CD4-positive, alpha-beta T cell treated with Interleukin-4 for 1 hour (primary cell): Measurements from ENCODE around the gene PLCL1.

Source experiments
- DNase-seq, 2 donors: peaks; one replicate each; pipeline ENCODE4 v3.0.0-alpha.2; 2020 to 2022

Gene PLCL1

DNA sequence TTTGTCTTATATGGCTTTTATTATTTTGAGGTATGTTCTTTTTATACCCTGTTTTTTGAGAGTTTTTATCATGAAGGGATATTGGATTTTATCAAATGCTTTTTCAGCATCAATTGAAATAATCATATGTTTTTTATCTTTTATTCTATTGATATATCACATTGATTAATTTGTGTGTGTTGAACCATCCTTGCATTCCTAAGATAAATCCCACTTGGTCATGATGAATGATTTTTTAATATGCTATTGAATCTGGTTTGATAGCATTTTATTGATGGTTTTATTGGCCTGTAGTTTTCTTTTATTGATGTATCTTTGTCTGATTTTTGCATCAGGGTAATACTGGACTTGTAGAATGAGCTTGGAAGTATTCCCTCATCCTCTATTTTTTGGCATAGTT, 160.3 kb downstream of the PLCL1 start:
- DNase-seq, result no peak

GRCh38 chr2:197965756-197966155, 161.4 kb downstream of the PLCL1 start:
- DNase-seq, result no peak

- DNase-seq, result no peak
These were observed 165.0 kb downstream of the PLCL1 start for GRCh38 chr2:197969391-197969893.

DNA sequence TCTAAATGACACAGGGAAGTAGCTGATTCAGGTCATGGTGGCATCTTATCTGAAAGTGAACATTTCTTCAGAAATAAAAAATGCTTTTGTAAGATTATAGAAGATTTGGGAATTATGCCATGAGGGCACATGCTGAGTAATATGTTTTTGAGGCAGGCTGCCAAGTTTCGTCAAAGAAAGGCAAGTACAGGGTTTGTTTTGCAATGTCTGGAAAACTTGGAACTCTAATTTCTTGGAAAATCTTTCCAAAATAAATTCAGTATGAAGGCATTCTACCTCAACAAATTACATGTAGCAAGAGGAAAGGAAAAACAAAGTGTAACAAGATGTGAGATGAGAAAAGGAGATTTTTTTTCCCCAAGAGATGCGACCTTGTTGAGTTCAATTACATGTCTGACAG, 167.7 kb downstream of the PLCL1 start:
- no peak for DNase-seq

DNA sequence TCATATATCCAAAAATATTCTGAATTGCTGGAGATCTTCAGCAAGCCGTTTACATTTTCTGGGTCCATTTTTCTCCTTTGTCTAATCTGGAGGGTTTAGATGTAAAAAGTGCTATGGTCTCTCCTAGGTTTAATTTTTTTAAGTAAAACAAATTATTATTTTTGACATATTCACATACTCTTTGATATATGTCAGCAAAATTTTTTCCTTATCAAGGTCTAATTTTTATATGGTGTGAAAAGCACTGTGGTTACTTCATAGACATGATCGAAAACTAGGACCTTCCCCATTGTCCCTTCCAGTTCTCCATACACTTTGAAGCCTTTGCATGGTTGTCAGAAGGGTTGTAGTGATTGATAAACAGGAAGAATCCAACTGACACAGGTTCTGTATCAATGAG, 168.2 kb downstream of the PLCL1 start:
- DNase-seq, result no peak

DNA sequence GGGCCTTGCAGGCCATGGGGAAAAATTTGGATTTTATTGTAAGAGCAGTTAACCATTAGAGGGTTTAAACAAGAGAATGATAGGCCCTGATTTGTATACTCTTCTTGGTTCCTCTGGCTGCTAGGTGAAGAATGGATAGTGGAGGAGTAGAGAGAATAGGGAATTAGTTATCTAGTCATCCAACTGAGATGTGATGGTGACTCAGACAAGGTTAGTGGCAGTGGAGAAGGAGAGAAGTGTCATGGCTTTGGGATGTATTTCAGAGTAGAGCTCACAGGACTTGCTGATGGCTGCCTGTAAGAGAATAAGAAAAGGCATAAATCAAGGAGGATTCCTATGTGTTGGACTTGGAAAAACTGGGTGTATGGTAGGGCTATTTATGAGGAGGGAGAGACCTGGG, 169.4 kb downstream of the PLCL1 start:
- DNase-seq, result no peak

GRCh38 chr2:197975931-197976519, 171.6 kb downstream of the PLCL1 start:
- no peak for DNase-seq

- no peak for DNase-seq
These were observed 174.6 kb downstream of the PLCL1 start for GRCh38 chr2:197978971-197979370.

DNA sequence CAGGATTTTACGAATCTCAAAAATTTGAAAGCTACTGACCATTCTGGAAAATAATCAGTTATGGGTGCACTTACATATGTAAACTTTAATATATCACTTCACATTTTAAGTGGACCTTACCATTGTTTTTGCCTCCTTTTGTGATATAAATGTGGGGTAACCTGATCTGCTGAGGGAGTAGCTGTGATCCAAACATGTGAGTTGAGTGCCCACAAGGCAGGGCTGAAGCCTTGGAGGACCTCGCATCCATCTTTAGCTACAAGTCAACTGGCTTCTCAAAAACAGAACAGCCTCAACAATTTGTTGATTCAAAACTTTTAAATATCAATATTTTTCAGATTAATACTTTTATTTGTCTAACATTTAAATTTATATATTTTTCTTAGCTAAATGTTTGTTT, 178.2 kb downstream of the PLCL1 start:
- no peak for DNase-seq

GRCh38 chr2:197985029-197985638, 180.7 kb downstream of the PLCL1 start:
- no peak for DNase-seq

DNA sequence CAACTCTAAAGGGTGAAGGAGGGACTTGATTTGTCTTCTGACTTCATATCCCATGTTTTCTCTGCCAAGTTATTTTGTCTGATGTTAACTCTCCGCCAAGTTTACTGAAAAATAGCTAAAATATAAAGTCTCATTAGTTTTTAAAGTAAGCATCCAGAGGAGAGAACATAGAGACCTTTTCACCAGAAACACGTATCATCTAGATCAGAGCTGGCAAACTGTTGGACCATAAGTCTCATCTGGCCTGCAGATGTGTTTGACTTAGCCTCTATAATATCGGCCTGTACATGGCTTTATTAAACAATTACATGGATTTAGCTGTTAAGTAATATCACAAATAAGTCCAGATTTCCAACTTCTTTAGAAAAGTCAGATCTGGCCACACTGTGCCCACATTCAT, 182.6 kb downstream of the PLCL1 start:
- DNase-seq, result no peak

GRCh38 chr2:197990356-197990755, 186.0 kb downstream of the PLCL1 start:
- no peak for DNase-seq

DNA sequence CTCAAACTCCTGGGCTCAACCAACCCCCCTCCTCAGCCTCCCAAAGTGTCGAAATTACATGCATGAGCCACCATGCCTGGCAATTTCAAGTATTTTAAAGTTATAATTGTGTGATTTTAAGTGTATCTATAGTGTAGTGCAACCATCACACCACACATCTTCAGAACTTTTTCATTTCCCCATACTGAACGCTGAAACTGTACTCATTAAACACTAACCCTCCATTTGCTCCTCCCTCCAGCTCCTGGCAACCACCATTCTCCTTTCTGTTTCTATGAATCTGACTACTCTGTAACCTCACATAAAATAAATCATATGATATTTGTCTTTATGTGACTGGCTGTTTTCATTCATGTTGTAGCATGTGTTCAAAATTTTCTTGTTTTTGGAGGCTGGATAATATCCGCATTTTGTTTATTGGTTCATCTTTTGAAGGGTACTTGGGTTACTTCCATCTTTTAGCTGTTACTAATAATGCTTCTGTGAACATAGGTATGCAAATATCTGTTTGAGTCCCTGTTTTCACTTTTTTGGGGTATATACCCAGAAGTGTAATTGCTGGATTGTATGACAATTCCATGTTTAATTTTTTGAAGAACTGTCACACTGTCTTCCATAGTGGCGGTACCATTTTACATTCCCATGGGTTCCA, 188.2 kb downstream of the PLCL1 start:
- DNase-seq, result no peak

DNA sequence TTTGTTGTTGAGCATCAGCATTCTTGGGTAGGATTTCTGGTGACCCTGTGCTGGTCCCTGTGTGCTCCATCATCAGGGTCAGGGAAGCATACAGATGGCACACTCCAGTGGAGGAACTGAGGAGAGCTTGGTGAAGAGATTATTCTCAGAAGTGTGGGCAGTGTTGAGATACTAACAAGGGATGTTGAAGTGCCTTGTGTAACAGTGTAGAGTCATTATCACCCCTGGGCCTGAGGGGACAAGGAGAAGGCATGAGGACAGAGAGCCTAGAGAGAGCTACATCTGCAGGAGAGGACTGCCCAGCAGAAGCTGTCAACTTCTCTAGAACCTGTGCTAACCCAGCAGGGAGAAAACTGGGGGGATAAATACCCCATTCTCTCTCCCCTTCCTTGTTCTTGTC, 189.0 kb downstream of the PLCL1 start:
- DNase-seq, result no peak

DNA sequence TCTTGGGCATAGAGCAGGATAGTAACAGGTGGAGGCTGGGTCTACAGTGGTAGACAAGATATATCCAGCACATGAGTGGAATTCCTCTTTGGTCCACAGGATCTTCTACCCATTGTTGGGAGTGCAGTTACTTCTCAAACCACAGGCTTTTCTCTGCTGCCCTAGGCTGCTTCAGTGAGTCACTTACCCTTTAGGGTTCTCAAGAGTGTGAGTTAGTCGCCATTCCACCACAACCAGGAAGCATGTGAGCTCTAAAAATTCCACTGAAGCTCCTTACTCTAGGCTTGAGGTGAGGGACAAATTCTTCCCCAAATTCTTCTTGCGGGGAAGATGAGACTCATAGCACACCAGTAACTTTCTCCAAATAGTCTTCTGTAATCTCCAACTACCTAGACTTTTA, 189.4 kb downstream of the PLCL1 start:
- no peak for DNase-seq

GRCh38 chr2:197994751-197995150, 190.4 kb downstream of the PLCL1 start:
- DNase-seq, result no peak

GRCh38 chr2:197996583-197996982, 192.2 kb downstream of the PLCL1 start:
- DNase-seq, result peak in 1 of 2 donors; percentile 18

DNA sequence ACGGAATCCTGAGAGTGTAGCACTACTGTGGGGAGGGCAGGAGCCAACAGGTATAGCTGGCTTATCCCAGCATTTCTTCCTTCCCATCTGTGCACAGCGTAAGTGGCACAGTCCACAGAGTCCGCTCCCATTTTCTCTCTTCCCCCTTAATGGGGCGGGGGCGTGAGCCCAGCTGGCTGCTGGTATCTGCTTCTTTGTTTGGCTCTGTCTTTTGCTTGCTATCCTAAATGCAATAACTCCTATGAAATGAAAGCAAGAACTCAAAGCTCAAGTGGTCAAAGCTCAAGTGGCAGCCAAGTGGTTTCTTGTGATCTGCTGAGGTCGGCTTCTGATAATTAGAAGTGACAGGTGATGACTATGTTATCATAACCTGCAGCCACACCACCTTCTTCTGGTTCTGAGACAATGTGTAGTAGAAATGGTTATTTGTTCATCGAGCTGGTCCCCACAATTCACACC, 192.7 kb downstream of the PLCL1 start:
- no peak for DNase-seq

DNA sequence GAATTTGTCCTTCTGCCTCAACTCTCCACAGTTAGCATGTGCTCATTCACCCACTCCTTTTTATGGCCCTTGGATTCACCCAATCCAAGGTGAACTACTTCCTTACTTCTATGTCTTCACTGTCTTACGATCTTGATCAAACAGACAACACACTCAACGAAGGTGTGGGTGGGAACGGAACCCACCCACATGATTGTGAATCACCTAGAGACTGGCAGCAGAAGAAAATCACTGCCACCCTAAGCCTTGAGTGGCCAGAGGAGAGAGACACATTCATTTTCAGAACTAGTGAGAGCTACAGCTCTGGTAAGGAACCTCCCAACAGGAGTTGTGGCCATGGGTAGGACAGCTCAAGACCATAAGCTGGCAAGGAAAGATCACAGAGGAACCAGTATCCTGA, 194.3 kb downstream of the PLCL1 start:
- DNase-seq, result no peak

DNA sequence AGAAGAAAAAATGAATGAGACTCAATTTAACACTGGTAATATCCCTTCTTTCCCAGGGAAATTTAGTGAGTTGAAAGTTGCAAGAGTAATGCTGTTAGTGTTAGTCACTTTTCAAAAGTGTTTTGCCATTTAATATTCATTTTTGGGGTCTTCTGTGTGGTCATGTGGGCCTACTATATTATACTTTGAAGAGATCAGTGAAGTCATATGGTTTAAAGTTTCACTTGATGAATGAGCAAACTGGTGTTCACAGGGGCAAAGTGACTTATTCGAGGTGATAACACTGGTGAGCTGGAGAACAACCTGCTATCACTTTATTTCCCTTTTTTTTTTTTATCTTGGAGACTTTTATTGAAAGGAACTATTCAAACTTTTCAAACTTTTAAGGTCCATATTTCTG, 196.0 kb downstream of the PLCL1 start:
- no peak for DNase-seq

GRCh38 chr2:198004173-198004572, 199.8 kb downstream of the PLCL1 start:
- no peak for DNase-seq

- peak in 1 of 2 donors; percentile 43 for DNase-seq
These were observed 200.8 kb downstream of the PLCL1 start for GRCh38 chr2:198004921-198005829.

- DNase-seq, result no peak
These were observed 202.3 kb downstream of the PLCL1 start for GRCh38 chr2:198006733-198007132.
